Femur (tissue), 1 donor: Measurements from ENCODE around the gene MYCBPAP.
"Not testable (repeated sequence)": the region's sequence is repeated elsewhere in the genome, so short reads cannot be mapped to it uniquely, and the experiment has no call there.

Source experiments
- DNase-seq: peaks from one replicate; pipeline ENCODE4 v3.0.0-alpha.2; 2017

The MYCBPAP gene

GRCh38 chr17:50471009-50471905, 37.0 kb upstream of the MYCBPAP start:
- peak; percentile 77 for DNase-seq

- DNase-seq: no peak
These were observed 36.0 kb upstream of the MYCBPAP start for GRCh38 chr17:50472286-50472685.

DNA sequence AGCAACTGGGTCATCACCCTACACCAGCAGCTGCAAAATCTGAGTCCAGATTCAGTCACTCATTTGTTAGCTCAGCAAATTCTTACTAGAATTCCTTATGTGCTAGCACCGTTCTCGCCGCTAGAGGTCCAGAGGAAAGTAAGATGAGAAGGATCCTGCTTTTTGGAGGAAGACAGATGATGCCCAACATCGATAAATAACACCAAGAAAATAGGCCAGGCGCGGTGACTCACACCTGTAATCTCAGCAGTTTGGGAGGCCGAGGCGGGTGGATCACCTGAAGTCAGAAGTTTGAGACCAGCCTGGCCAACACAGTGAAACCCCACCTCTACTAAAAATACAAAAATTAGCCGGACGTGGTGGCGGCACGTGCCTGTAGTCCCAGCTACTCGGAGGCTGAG, 35.5 kb upstream of the MYCBPAP start:
- DNase-seq: not testable (repeated sequence)

DNA sequence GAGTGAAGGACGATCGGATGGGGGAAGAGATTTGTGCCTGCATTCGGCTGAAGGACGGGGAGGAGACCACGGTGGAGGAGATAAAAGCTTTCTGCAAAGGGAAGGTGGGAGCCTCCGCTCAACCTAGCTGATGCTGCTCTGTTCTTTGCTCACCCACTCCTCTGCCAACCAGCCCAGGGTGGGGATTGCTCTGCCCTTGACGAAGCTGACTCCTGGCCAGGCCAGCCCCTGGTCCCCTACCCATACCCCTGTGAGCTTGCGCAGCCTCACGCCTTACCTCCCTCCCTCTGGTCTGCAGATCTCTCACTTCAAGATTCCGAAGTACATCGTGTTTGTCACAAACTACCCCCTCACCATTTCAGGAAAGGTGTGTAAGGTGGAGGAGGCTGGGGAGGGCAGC, 34.3 kb upstream of the MYCBPAP start:
- no peak for DNase-seq

DNA sequence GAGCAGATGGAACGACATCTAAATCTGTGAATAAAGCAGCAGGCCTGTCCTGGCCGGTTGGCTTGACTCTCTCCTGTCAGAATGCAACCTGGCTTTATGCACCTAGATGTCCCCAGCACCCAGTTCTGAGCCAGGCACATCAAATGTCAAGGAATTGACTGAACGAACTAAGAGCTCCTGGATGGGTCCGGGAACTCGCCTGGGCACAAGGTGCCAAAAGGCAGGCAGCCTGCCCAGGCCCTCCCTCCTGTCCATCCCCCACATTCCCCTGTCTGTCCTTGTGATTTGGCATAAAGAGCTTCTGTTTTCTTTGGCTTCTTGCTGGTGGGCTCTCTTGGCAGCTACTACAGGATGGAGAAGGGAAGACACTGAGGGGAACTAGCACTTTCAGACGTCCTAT, 33.7 kb upstream of the MYCBPAP start:
- DNase-seq: no peak

- no peak for DNase-seq
These were observed 32.9 kb upstream of the MYCBPAP start for GRCh38 chr17:50475362-50475761.

DNA sequence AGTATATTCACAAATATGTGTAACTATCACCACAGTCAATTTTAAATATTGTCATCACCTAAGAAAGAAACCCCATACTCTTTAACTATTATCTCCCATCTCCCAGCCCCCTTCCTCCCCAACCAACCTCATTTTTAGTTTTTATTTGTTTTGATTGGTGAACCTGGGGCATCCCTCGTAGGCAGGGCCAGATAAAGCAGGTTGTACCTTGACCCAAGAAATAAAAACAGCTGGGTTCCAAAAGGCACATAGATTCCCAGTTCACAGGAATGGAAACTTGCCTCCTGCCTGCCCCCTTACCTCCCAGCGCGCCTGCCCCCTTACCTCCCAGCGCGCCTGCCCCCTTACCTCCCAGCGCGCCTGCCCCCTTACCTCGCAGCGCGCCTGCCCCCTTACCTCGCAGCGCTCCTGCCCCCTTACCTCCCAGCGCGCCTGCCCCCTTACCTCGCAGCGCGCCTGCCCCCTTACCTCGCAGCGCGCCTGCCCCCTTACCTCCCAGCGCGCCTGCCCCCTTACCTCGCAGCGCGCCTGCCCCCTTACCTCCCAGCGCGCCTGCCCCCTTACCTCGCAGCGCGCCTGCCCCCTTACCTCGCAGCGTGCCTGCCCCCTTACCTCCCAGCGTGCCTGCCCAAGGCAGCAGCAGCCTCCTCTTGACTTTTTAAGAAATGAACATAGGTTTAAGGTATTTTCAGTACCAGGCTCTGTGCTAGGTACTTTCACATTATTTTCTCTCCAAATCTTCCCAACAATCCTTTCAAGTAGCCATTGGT, 32.3 kb upstream of the MYCBPAP start:
- not testable (repeated sequence) for DNase-seq

- no peak for DNase-seq
These were observed 31.5 kb upstream of the MYCBPAP start for GRCh38 chr17:50476545-50477315.

- DNase-seq: no peak
These were observed 30.3 kb upstream of the MYCBPAP start for GRCh38 chr17:50477976-50478375.

DNA sequence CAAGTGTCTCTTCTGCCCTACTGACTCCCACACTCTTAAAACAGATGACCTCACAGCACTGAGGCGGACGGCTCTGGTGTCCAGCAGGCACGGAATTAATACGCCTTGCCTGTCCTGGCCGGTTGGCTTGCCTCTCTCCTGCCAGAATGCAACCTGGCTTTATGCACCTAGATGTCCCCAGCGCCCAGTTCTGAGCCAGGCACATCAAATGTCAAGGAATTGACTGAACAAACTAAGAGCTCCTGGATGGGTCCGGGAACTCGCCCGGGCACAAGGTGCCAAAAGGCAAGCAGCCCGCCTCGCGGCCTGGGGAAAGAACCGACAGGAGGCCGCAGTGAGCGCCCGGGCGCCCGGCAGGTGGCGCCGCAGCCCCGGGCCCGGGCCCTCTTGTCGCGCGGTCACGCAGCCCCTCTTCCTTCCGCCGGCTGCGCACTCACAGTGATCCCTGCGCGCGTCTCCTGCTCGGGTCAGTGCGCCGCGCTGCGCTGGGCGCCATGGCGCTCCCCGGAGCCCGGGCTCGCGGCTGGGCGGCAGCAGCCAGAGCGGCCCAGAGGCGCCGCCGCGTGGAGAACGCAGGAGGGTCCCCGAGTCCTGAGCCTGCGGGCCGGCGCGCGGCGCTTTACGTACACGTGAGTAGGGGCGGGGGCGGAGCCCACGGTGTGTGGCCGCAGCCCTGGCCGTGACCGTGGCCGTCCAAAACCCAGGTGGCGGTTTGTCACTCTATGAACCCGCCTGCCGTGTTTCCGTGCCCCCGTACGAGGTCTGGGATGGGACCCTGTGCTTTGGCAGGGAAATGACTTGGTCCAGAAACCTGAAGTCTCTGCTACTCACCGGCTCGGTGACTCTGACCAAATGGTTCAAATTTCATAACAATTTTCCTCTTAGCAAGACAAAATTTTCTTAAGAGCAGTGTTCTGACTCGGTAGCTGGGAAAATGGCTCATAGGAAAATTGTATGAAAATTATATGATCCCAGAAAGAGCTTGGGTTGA, 29.6 kb upstream of the MYCBPAP start, which contains the start of gene RSAD1:
TSS of gene RSAD1 (plus strand) at position 470 of the 991 bp plus-strand sequence. CDS start at position 495, 25 bp downstream.
- DNase-seq: peak; percentile 91

DNA sequence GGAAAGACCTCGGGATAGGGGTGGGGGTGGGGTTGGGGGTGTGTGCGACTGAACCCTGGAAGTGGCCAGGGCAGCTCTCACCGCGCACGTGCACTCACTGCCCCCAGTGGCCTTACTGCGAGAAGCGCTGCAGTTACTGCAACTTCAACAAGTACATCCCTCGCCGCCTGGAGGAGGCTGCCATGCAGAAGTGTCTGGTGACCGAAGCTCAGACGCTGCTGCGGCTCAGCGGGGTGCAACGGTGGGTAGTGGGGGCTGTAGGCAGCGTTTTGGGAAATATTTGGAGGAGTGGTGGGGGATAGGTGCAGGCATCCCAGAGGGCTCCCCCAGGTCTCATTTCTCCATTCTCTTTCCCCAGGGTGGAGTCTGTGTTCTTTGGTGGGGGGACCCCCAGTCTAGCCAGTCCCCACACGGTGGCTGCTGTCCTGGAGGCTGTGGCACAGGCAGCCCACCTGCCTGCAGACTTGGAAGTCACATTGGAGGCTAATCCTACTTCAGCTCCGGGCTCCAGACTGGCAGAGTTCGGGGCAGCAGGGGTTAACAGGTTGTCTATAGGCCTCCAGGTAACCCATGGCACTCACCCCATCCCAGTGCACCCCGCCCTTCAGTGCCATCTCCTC, 28.6 kb upstream of the MYCBPAP start:
- DNase-seq: peak; percentile 84

- no peak for DNase-seq
These were observed 28.0 kb upstream of the MYCBPAP start for GRCh38 chr17:50480142-50480764.

DNA sequence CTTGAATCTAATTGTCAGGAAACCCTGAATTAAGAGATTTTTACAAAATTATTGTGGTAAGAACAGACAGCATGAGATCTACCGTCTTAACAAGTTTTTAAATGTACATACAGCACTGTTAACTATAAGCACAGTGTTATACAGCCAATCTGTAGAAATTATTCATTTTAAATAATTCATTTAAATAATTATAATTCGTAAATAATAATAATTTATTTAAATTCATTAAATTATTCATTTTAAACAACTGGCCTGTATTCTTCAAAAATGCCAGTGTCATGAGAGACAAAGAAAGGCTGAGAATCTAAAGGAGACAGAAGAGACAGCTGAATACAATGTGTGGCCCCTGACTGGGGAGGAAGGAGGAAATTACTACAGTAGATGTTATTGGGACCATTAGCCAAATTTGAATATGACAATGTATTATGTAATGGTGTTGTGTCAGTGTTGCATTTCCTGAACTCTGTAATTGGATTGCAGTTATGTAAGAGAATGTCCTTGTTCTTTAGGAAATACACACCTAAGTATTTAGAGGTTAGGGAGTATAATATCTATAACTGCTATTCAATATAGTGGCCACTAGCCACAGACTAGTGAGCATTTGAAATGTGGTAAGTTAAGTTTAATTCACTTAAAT, 27.3 kb upstream of the MYCBPAP start:
- no peak for DNase-seq

DNA sequence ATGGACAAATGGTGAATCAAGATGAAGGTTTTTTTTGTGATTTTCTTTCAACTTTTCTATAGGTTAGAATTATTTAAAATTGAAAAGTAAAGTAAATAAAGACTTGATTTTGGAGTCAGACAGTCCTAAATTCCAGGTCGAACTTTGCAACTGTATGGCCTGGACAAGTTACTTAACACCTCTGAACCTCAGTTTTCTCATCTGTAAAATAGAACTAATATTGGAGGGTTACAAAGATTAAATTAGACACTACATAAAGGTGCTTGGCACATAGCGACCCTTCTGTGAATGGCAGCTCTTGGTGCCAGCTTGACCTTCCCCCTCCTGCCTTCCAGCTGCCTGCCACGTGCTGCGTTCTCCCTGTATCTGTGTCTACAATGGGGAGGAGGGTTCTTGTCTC, 26.6 kb upstream of the MYCBPAP start:
- DNase-seq: no peak

DNA sequence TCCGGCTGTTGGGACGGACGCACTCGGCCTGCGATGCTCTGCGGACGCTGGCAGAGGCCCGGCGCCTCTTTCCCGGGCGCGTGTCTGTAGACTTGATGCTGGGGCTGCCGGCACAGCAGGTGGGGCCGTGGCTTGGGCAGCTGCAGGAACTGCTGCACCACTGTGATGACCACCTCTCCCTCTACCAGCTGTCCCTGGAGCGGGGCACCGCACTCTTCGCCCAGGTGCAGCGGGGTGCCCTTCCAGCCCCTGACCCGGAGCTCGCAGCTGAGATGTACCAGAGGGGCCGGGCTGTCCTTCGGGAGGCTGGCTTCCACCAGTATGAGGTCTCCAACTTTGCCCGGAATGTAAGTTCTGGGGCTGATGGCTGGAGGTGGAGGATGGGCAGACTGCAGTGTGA, 26.1 kb upstream of the MYCBPAP start:
- DNase-seq: no peak

GRCh38 chr17:50482516-50482915, 25.7 kb upstream of the MYCBPAP start:
- DNase-seq: peak; percentile 92

GRCh38 chr17:50483266-50483665, 25.0 kb upstream of the MYCBPAP start:
- DNase-seq: no peak

- DNase-seq: no peak
These were observed 23.7 kb upstream of the MYCBPAP start for GRCh38 chr17:50484386-50485155.
